MG63 (cell line): ENCODE measurements around the gene CDC42BPB. TPM values are rescaled to one million over a fixed set of nuclear protein-coding genes. Genes with fewer than 3 reads are reported as not detected.

Experiments
- DNase-seq: peaks from one replicate; pipeline ENCODE4 v3.0.0-alpha.2; 2020
- H3K27me3 ChIP-seq: fragments of 250-450 bp; sonication (Bioruptor Pico); 2 replicates; pipeline ENCODE4 v1.5.1; 2020; ENCODE audit warnings: mild to moderate bottlenecking, moderate library complexity
- H3K36me3 ChIP-seq: fragments of 250-450 bp; sonication (Bioruptor Pico); 2 replicates; pipeline ENCODE4 v1.5.1; 2020; ENCODE audit warnings: mild to moderate bottlenecking, moderate library complexity
- H3K4me3 ChIP-seq: fragments of 250-450 bp; sonication (Bioruptor Pico); 2 replicates; pipeline ENCODE4 v1.5.1; 2020; ENCODE audit warnings: mild to moderate bottlenecking, moderate library complexity
- H3K9me3 ChIP-seq: fragments of 250-450 bp; sonication (Bioruptor Pico); 2 replicates; pipeline ENCODE4 v1.5.1; 2020; ENCODE audit warnings: mild to moderate bottlenecking, moderate library complexity
- total RNA-seq: library from RNA; depleted of rRNA; stranded (reverse); fragments of >200 nt; shearing (Covaris generic); gene quantifications from 2 replicates; pipeline ENCODE4 v1.2.3, GENCODE V29; 2014; ENCODE audit warnings: low replicate concordance

The CDC42BPB gene
- total RNA-seq, 1 experiment from 2014 or later: 11.7 TPM

DNA sequence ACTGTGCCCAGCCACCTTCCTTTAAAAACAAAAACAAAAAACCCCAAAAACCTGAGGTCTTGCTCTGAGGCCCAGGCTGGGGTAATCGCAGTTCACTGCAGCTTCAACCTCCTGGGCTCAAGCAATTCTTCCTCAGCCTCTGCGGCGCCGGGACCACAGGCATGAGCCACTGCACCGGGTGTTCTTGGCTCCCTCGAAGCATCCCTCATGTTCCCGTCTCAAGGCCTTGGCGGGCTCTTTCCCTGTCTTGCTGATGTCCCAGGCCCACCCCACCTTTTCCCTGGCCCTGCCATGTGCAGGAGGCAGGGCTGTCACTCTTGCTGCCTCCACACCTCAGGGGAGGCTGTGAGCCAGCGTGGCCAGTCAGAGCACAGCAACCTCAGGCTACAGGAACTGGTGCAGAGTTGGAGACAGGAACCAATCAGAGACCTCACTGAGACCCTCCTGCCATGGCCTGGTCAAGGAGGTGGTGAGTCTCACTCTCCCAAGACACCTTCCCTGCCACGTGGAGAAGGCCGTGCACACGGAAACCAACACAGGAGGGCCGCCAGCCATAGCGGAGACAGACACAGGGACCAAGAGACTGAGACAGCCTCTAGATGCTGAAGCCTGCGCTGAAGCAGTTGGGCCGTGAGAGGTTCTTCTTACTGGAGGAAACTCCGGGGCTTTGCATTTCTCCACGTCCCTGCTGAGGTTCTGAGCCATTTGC lies 140.8 kb downstream of the CDC42BPB start:
- H3K27me3 ChIP-seq: no peaks in the 10 kb centered on the region
- DNase-seq: no peak
- no peaks in the 10 kb centered on the region for H3K9me3 ChIP-seq
- no peak overlapping the region for H3K4me3 ChIP-seq
- H3K36me3 ChIP-seq: no peaks in the 10 kb centered on the region

DNA sequence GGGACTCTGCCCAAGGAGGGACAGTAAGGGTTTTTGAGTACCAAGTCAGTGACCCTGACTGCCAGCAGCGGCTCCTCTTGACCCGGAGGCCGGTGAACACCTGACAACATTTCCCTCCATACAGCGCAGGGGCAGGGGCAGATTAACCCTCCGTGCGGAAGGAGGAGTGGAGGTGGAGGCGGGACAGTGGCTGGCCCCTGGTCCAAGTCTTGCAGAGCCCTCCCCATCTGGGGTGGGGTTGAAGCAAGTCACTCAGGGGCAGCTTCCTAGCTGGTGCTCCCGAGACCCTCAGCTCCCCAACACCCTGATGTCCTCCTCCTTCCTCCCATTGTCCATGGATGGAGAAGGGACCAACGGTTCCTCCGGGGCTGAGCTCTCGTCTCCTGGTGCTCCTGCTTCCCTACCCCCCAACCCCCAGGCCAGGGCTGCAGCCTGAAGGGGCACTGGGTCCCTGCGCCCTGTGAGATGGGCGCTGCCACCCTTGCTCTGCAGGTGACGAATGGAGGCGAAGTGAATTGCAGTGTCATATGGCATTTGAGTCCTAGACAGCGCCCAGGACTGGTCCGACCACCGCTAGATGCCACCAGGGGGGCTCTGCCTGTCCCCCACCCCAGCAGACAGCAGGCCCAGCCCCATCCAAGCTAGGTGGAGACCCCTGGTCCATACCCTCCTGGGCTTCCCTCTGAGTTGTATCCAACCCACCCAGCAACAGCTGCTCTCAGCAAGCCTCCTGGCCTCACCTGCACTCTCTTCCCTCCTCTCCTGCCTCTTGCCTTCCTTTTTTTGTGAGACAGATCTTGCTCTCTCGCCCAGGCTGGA lies 141.8 kb downstream of the CDC42BPB start:
- Histone ChIP-seq H3K36me3 (no peaks in the 10 kb centered on the region), H3K4me3 (no peak overlapping the region), H3K9me3 (no peaks in the 10 kb centered on the region), H3K27me3 (no peaks in the 10 kb centered on the region)
- DNase-seq: no peak

DNA sequence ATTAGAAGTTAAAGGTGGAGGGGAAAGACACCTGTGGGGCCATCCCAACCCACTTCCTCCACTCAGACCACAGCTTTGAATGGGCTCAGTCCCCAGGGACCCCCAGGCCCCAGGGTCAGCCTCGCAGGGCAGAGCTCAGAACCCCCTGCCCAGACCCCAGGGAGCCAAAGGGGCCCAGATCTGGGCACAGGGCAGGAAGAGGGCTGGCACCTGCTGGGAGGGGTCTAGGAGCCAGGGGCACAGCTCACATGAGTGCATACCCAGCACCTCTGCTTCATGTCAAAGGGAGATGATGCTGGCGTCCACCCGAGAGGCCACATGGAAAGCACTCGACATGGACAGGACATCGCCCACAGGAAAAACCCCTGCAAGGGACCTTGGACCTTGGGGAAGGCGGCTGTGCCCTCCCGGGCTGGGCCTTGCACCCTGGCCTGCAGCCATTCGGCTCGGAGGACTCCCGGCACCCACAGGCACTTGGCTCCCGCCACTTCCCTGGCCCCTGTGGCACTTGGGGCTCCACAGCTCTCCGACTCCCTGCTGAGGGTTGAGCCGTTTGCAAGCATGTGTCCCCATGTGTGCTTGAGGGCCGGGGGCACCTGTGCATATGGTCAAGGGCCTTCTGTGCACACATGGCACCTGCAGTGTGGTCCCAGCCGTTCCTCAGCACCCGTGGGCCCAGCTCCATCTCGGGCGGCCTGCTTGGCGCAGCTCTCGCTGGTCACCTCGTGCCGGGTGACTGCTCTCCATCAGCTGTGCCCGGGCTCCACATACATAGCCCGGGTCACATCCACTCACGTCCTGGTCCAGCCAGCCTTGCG lies 142.7 kb downstream of the CDC42BPB start:
- Histone ChIP-seq H3K4me3 (no peak overlapping the region), H3K9me3 (no peaks in the 10 kb centered on the region), H3K27me3 (no peaks in the 10 kb centered on the region), H3K36me3 (no peaks in the 10 kb centered on the region)
- DNase-seq: no peak

DNA sequence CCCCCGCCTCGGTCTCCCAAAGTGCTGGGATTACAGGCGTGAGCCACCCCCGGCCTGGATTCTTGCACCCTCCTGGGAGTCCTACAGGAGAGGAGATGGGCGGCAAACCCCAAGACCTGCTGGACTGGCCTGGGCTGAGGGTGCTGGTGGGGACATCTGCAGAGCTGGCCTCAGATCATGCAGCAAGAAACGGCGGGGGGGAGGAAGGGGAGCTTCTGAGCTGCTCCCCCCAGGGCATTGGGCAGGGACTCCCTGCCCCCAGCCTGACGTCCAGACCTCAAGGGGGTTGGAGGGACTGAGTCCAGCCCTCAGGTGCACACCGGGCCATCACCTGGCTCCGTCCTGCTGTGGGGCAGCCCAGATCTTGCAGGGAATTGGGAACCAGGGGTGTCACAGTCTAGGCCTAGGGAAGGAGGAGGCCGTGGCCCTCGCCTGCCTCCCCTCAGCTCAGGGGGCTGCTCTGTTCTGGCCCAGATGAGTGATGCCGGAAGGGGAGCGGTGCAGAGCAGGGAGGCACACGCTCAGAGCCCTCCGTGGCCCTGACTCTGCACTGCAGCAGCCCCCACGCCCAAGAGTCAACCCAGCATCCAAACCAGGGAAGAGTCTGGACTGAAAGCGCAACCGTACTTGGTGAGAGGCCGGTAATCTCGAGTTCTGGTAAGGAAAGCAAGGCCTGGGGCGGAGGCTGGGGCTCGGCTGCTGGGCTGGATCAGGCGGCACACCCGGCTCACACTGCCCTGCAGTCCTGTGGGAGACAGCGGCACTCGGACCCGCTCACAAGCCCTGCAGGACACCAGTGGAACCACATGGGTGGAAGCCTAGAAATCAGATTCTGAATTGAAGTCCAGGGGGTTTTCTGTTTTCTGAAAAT lies 143.8 kb downstream of the CDC42BPB start:
- H3K36me3 ChIP-seq: no peaks in the 10 kb centered on the region
- no peaks in the 10 kb centered on the region for H3K9me3 ChIP-seq
- DNase-seq: no peak
- H3K27me3 ChIP-seq: no peaks in the 10 kb centered on the region
- H3K4me3 ChIP-seq: no peak overlapping the region

DNA sequence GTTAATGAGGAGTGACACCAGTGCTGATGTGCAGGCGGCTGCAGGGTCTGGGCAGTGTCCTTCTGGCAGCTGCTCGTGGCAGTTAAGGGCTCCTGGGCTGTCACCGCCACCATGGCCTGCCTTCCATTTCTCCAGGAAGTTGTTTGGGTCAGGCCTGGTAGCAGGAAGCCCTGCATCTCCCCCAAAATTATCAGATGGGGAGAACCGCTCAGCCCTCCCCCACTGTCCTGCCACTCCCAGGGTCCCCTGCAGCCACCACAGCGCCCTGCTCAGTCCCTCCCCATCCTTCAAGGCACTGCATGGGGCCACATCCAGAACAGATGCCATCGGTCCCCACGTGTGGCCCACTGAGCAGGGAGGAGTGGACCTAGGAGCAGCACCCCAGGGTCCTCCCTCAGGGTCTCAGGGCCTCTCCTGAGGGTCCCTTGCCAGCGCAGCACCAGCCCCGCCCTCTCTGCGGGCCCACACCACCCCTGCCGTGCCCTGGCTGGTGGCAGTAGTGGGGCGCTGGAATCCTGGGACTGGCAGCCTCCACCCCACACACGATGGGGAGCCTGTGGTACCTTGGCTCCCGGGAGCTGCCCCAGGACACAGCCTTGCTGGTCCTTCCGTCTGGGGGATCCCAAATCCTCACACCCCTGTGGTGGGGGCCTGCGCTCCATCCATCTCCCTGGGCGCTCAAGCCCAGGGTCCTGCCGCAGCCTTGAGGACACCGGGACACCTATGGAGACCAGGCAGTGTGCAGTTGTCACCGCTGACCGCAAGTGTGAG lies 145.2 kb downstream of the CDC42BPB start:
- DNase-seq: no peak
- H3K36me3 ChIP-seq: no peaks in the 10 kb centered on the region
- H3K27me3 ChIP-seq: no peaks in the 10 kb centered on the region
- H3K4me3 ChIP-seq: no peak overlapping the region
- no peaks in the 10 kb centered on the region for H3K9me3 ChIP-seq

DNA sequence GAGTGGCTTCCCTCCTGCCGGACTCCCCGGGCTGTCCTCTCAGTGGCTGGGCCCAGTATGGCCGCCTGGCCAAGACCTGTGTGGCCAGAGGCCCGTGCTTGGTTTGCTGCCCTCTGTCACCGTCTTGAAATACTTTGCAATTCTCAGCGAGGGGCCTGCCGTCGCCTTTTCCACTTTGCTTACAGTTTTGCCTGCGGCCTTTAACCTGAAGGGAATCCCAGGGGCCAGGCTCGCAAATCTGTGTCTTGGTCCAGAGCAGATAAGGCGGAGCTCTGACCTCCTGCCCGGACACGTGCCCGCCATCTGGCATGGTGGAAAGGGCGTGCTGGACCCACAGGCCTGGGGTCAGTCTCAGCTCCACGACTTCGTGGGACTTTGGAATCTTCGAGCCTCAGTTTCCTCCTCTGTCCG lies 145.8 kb downstream of the CDC42BPB start:
- H3K27me3 ChIP-seq: no peaks in the 10 kb centered on the region
- no peaks in the 10 kb centered on the region for H3K9me3 ChIP-seq
- H3K4me3 ChIP-seq: no peak overlapping the region
- H3K36me3 ChIP-seq: no peaks in the 10 kb centered on the region
- DNase-seq: no peak

DNA sequence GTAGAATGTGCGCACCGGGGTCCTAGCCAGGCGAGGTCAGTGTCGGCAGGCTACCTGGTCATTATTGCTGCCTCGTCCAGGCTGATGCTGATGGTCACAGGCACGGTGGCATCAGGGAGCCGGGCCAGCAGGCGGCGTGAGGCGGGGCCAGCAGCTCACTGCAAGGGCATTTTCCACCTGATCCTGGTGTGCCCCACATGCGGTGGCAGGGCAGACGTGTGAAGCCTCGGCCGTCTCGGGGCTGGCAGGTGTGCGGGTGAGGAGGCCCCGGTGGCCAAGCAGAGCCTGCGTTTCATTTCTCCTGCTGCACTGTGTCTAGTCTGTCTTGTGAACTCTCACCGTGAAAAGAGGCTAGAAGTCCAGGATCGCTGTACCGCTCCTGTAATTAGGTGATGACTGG lies 146.9 kb downstream of the CDC42BPB start:
- no peak for DNase-seq
- Histone ChIP-seq H3K4me3 (no peak overlapping the region), H3K9me3 (no peaks in the 10 kb centered on the region), H3K36me3 (no peaks in the 10 kb centered on the region; the same call in 1 of the 2 replicates), H3K27me3 (no peaks in the 10 kb centered on the region)

DNA sequence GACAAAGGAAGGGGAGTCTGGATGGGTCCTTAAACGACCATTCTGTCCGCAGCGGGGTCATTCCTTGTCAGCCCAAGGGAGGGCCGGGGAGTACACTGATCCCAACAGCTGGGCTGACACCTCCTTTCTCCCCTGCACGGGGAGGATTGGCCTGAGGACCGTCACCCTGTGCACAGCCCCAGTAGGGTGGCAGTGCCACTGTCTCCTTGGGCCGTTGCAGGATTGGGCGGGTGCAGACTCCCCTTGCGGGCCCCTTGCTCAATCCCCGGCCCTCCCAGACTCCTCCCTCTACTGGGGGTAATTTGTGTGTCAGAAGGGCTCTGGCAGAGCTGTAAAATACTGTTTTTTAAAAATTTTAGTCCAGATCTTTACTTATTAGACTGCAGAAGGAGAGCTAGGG lies 147.4 kb downstream of the CDC42BPB start:
- no peak for DNase-seq
- H3K36me3 ChIP-seq: no peaks in the 10 kb centered on the region; the same call in 1 of the 2 replicates
- H3K4me3 ChIP-seq: no peak overlapping the region
- H3K9me3 ChIP-seq: no peaks in the 10 kb centered on the region
- H3K27me3 ChIP-seq: no peaks in the 10 kb centered on the region

DNA sequence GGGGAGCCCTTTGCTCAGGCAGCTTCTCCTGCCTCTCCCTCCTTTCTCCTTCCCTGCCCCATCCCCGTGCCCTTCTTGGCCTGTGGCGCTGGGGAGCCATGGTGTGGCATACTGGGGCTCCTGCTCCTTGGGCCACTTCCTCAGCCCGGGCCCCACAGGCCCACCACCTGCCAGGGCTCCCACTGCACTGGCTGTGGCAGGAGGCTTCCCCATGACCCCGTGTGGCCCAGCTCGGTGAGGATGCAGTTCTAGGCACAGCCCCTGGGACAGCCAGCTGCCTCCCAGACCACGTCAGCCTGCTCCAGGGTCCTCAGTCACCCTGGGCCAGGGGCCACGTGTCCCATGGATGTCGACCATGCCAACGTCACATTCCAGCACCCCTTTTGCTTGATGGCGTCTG lies 147.9 kb downstream of the CDC42BPB start:
- H3K36me3 ChIP-seq: no peaks in the 10 kb centered on the region; the same call in 1 of the 2 replicates
- H3K9me3 ChIP-seq: no peaks in the 10 kb centered on the region
- no peak overlapping the region for H3K4me3 ChIP-seq
- no peak for DNase-seq
- H3K27me3 ChIP-seq: no peaks in the 10 kb centered on the region

DNA sequence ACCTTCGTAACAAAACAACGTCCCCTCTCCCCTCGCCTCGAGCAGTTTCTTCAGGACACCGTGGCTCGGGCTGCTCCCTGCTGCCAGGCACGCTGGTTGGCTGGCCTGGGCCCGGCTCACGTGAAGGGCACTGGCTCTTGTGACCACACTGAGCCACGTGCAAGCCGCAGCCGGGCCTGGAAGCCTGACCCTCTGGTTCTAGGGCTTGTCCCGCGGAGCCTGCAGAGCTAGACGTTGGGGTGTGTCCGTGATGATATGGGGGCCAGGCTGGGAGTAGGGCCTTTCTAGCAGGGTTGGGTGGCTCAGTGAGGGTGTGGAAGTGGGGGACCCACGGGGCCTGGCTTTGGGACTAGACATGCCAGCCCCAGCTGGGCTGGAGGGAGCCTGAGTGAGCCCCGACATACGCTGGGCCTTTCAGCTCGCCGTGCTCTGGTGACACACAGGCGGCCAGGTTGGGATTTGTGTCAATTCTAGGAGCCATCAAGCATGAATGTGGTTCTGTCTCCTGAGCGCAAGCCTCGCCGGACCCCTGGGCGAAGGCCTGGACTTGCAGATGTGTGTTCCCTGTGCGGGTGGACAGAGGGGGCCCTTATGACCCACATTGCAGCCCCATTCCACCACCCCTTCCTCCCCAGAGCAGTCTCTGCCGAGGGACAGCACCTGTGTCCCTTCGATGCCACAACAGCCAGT lies 148.4 kb downstream of the CDC42BPB start:
- Histone ChIP-seq H3K4me3 (no peak overlapping the region), H3K27me3 (no peaks in the 10 kb centered on the region), H3K9me3 (no peaks in the 10 kb centered on the region), H3K36me3 (no peaks in the 10 kb centered on the region; the same call in 1 of the 2 replicates)
- no peak for DNase-seq

DNA sequence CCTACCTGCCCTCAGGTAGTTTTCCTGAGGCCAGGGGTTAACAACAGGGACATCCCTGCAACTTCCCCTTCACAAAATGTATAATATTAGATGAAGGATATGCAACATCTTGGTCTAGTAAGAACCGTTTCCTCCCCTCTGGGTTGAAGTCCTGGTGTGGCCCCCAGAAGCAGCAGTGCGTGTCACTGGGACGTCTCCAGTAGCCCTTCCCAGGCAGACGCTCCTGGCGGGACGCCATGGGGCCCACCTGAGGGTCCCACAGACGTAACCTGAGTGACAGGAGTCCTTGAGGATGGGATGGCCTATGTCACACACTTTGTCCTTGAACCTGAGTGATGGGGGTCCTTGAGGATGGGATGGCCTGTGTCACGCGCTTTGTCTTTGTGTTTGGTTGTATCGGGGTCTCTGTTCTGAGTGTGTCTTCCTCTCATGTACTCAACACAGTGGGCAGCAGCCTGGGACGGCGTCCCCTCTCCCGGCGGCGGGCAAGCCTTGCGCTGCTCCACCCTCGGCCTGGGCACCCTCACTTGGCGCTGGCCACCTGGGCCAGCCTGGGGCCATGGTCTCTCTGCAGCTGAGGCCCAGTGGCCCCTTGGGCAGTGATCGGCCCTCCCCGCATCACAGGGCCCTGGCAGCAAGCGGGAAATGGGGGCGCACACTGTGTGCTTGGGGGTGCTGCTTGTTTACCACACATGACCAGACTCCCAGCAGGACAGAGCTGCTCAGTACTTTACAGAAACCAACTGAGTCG lies 149.2 kb downstream of the CDC42BPB start:
- Histone ChIP-seq H3K36me3 (no peaks in the 10 kb centered on the region; the same call in 1 of the 2 replicates), H3K4me3 (no peak overlapping the region), H3K27me3 (no peaks in the 10 kb centered on the region), H3K9me3 (no peaks in the 10 kb centered on the region)
- no peak for DNase-seq

DNA sequence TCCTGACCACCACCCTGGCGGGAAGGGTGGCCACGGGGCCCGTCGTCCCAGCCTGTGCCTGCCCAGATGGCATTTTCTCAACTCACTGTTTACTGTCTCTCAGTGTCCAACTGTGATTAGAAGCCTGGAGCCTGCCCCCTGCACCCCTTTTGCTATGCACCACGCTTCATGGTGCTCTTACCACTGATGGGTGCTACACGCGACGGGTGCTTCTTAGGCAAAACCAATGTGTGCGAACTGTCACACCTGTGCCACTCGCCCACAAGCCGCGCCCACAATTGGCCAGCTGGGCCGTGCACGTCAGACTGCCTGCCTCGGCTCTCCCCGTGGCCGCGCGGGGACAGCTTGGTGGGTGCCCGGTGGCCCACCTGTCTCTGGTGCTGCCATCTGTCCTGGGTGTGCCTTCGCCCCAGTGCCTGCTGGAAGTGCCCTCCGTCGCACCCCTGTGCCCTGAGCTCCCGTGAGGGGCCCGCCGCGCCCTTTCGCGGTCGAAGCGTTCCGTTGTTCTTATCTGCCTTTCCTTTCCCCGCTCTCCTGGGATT lies 150.0 kb downstream of the CDC42BPB start:
- Histone ChIP-seq H3K9me3 (no peaks in the 10 kb centered on the region), H3K36me3 (no peaks in the 10 kb centered on the region; the same call in 1 of the 2 replicates), H3K27me3 (no peaks in the 10 kb centered on the region), H3K4me3 (no peak overlapping the region)
- DNase-seq: no peak

DNA sequence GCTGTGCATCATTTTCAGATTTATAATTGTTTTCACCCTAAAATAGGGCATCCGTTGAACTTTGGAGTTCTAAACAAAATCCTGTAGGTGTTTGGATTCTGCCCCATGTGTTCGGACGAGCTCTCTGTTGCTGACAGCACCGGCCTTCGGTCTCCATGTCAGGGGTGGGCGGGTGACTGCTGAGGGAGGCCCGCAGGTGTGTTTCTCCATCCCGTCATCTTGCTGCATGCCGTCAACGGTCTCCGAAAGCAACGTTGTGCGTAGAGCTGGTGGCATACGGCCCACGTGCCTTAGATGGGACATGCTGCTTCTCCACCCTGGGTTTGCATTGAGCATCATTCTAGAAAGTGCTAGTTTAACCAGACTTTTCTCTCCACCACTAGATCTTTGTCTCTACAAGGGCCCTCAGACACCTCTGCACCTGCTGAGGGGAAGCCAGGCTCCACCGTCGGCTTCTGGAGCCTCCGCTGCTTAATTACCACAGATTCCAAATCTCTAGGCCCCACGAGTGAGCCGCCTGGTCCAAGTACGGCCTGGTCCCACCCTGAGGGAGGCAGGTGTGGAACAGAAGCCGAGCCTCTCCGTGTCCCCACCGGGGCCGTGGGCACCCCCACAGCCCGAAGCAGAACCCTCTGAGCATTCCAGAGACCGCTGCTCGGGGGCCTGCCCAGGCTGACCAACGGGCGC lies 150.6 kb downstream of the CDC42BPB start:
- no peak for DNase-seq
- Histone ChIP-seq H3K4me3 (no peak overlapping the region), H3K27me3 (no peaks in the 10 kb centered on the region), H3K9me3 (no peaks in the 10 kb centered on the region), H3K36me3 (no peaks in the 10 kb centered on the region; the same call in 1 of the 2 replicates)
